ENCODE measurements around the gene KLHL40. TPM values are rescaled to one million over a fixed set of nuclear protein-coding genes. Genes with fewer than 3 reads are reported as not detected.

Gene KLHL40
- polyA plus RNA-seq, 2 of the 4 experiments (the other 2 are of a cell fraction): not detected

DNA sequence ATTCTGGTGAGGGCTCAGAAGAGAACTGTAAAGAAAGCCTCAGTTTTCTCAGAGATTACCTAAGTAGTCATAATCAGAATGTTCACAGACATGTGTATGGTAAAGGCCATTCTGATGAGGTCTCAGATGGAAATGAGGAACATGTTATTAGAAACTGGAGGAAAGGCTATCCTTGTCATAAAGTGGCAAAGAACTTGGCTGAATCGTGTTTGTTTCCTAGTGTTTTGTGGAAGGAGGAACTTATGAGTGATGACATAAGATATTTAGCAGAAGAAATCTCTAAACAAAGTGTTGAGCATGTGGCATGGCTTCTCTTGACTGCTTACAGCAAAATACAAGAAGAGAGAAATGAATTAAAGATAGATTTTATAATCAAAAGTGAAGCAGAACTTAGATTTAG is 12.8 kb upstream of the KLHL40 start:
- H3K27ac ChIP-seq: no peak overlapping the region
- ChIA-PET POLR2A (no interaction called here), CTCF (interaction anchor here (0.7 kb wide), 1 partner anchor 8 kb away, joined by 3 read pairs; no protein-coding TSS in a partner anchor)
- ATAC-seq: no peak
- no peak overlapping the region for H3K4me2 ChIP-seq
- no peak for FAIRE-seq
- peaks cover 10% of the 10 kb centered on the region; the same call in 2 of the 3 replicates for H3K9me3 ChIP-seq
- 0% methylated on average over 1 of the region's 1 CpG for WGBS (ENCODE audit: missing lambda C conversion rate)
- H3K4me1 ChIP-seq: no peaks in the 10 kb centered on the region
- no peak for DNase-seq (ENCODE audit: low read depth in 1 of 2, low spot score in 1 of 2)
- TF ChIP-seq, protein P1, sequence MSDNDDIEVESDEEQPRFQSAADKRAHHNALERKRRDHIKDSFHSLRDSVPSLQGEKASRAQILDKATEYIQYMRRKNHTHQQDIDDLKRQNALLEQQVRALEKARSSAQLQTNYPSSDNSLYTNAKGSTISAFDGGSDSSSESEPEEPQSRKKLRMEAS (IDR thresholded peaks at IDR 0.05): no peak
- TF ChIP-seq, protein P2, sequence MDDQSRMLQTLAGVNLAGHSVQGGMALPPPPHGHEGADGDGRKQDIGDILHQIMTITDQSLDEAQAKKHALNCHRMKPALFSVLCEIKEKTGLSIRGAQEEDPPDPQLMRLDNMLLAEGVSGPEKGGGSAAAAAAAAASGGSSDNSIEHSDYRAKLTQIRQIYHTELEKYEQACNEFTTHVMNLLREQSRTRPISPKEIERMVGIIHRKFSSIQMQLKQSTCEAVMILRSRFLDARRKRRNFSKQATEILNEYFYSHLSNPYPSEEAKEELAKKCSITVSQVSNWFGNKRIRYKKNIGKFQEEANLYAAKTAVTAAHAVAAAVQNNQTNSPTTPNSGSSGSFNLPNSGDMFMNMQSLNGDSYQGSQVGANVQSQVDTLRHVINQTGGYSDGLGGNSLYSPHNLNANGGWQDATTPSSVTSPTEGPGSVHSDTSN (IDR thresholded peaks at IDR 0.05): no peak
- TF ChIP-seq SREBF2 (IDR thresholded peaks at IDR 0.05) (no peak), POLR2A (IDR thresholded peaks at IDR 0.05; ENCODE audit: low read length) (no peak), ZC3H11A (IDR thresholded peaks at IDR 0.05) (no peak), CEBPB (IDR thresholded peaks at IDR 0.05) (no peak), HOXA7 (CRISPR knock-in tag; IDR thresholded peaks at IDR 0.05) (no peak), HOXB13 (CRISPR knock-in tag; IDR thresholded peaks at IDR 0.05; ENCODE audit: low read depth) (no peak), CHD2 (IDR thresholded peaks at IDR 0.05; ENCODE audit: low read length, partially characterized antibody) (no peak), FOSL2 (IDR thresholded peaks at IDR 0.05) (no peak), FOSL2 (CRISPR knock-in tag; IDR thresholded peaks at IDR 0.05) (no peak), HDAC2 (IDR thresholded peaks at IDR 0.05) (no peak), POLR2AphosphoS2 (conservative IDR thresholded peaks at IDR 0.05; ENCODE audit: low read length) (no peak), JUNB (IDR thresholded peaks at IDR 0.05) (no peak), RFX5 (IDR thresholded peaks at IDR 0.05) (no peak), HOXB5 (CRISPR knock-in tag; IDR thresholded peaks at IDR 0.05) (no peak), FOSB (CRISPR knock-in tag; IDR thresholded peaks at IDR 0.05) (no peak)
- TF ChIP-seq, protein P3, sequence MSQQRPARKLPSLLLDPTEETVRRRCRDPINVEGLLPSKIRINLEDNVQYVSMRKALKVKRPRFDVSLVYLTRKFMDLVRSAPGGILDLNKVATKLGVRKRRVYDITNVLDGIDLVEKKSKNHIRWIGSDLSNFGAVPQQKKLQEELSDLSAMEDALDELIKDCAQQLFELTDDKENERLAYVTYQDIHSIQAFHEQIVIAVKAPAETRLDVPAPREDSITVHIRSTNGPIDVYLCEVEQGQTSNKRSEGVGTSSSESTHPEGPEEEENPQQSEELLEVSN (IDR thresholded peaks at IDR 0.05; ENCODE audit: borderline replicate concordance, low read depth): no peak
- TF ChIP-seq, protein P4, sequence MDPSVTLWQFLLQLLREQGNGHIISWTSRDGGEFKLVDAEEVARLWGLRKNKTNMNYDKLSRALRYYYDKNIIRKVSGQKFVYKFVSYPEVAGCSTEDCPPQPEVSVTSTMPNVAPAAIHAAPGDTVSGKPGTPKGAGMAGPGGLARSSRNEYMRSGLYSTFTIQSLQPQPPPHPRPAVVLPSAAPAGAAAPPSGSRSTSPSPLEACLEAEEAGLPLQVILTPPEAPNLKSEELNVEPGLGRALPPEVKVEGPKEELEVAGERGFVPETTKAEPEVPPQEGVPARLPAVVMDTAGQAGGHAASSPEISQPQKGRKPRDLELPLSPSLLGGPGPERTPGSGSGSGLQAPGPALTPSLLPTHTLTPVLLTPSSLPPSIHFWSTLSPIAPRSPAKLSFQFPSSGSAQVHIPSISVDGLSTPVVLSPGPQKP (IDR thresholded peaks at IDR 0.05; ENCODE audit: low read depth, low read length): no peak
- TF ChIP-seq, protein P5, sequence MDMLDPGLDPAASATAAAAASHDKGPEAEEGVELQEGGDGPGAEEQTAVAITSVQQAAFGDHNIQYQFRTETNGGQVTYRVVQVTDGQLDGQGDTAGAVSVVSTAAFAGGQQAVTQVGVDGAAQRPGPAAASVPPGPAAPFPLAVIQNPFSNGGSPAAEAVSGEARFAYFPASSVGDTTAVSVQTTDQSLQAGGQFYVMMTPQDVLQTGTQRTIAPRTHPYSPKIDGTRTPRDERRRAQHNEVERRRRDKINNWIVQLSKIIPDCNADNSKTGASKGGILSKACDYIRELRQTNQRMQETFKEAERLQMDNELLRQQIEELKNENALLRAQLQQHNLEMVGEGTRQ (IDR thresholded peaks at IDR 0.05): no peak
- H3K4me3 ChIP-seq: no peak overlapping the region

DNA sequence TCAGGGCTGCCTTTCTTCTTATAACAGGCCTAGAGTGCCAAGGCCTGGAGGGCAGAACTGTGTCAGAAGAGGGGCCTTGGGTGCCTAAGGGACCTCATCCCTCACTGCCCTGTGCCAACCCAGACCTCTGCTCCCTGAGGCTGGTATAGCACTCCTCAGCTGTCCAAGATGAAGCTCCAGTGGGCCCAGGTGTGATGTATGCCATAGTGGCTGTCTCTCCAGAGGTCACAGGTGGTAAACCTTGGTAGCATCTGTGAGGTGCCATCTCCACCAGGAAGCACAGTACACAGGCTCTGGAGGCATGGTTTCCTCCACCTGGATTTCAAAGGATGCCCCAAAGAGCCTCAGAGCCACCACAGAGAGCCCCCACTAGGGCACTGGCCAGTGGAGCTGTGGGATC is 12.3 kb upstream of the KLHL40 start:
- no peak for FAIRE-seq
- no peak for DNase-seq (ENCODE audit: low read depth in 1 of 2, low spot score in 1 of 2)

More for the DNA sequence above, 12.3 kb upstream of the KLHL40 start:
- H3K4me3 ChIP-seq: no peak overlapping the region
- peaks cover 10% of the 10 kb centered on the region; the same call in 2 of the 3 replicates for H3K9me3 ChIP-seq
- TF ChIP-seq HOXB5 (CRISPR knock-in tag; IDR thresholded peaks at IDR 0.05): no peak
- TF ChIP-seq NFE2L2 (conservative IDR thresholded peaks at IDR 0.05; ENCODE audit: low read length): no peak
- TF ChIP-seq ESRRA (IDR thresholded peaks at IDR 0.05; ENCODE audit: borderline replicate concordance, low read length): no peak
- no peak for TF ChIP-seq JUN (IDR thresholded peaks at IDR 0.05)
- TF ChIP-seq POLR2AphosphoS2 (conservative IDR thresholded peaks at IDR 0.05; ENCODE audit: low read length): no peak
- no peak for TF ChIP-seq FOSB (CRISPR knock-in tag; IDR thresholded peaks at IDR 0.05)
- TF ChIP-seq HEYL (CRISPR knock-in tag; IDR thresholded peaks at IDR 0.05): no peak
- TF ChIP-seq, protein P6, sequence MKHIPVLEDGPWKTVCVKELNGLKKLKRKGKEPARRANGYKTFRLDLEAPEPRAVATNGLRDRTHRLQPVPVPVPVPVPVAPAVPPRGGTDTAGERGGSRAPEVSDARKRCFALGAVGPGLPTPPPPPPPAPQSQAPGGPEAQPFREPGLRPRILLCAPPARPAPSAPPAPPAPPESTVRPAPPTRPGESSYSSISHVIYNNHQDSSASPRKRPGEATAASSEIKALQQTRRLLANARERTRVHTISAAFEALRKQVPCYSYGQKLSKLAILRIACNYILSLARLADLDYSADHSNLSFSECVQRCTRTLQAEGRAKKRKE (CRISPR knock-in tag; IDR thresholded peaks at IDR 0.05; ENCODE audit: low read depth): no peak
- TF ChIP-seq CEBPB (IDR thresholded peaks at IDR 0.05): no peak
- no peak for TF ChIP-seq RARB (CRISPR knock-in tag; IDR thresholded peaks at IDR 0.05)
- TF ChIP-seq SREBF2 (IDR thresholded peaks at IDR 0.05): no peak
- TF ChIP-seq, protein P2 (IDR thresholded peaks at IDR 0.05): no peak
- TF ChIP-seq, protein P7, sequence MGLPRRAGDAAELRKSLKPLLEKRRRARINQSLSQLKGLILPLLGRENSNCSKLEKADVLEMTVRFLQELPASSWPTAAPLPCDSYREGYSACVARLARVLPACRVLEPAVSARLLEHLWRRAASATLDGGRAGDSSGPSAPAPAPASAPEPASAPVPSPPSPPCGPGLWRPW (IDR thresholded peaks at IDR 0.05): no peak
- no peak for TF ChIP-seq HOXB13 (CRISPR knock-in tag; IDR thresholded peaks at IDR 0.05; ENCODE audit: low read depth)
- TF ChIP-seq TP53 (CRISPR knock-in tag; IDR thresholded peaks at IDR 0.05): no peak
- TF ChIP-seq, protein P8, sequence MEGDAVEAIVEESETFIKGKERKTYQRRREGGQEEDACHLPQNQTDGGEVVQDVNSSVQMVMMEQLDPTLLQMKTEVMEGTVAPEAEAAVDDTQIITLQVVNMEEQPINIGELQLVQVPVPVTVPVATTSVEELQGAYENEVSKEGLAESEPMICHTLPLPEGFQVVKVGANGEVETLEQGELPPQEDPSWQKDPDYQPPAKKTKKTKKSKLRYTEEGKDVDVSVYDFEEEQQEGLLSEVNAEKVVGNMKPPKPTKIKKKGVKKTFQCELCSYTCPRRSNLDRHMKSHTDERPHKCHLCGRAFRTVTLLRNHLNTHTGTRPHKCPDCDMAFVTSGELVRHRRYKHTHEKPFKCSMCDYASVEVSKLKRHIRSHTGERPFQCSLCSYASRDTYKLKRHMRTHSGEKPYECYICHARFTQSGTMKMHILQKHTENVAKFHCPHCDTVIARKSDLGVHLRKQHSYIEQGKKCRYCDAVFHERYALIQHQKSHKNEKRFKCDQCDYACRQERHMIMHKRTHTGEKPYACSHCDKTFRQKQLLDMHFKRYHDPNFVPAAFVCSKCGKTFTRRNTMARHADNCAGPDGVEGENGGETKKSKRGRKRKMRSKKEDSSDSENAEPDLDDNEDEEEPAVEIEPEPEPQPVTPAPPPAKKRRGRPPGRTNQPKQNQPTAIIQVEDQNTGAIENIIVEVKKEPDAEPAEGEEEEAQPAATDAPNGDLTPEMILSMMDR (IDR thresholded peaks at IDR 0.05): no peak
- no peaks in the 10 kb centered on the region for H3K4me1 ChIP-seq
- ChIA-PET CTCF (no interaction called here), POLR2A (no interaction called here)
- no peak overlapping the region for H3K4me2 ChIP-seq
- no peak overlapping the region for H3K27ac ChIP-seq
- no peak for ATAC-seq

All from A549 (cell line).